ENCODE measurements around the gene NR4A2.

The NR4A2 gene

GRCh38 chr2:156327835-156328695 is 4.5 kb downstream of the NR4A2 start:
- TF ChIP-seq CTCF (conservative IDR thresholded peaks at IDR 0.05; ENCODE audit: control insufficient read depth, insufficient read depth, low read depth, low read length), result no peak
- DNase-seq (ENCODE audit: low read depth), result no peak
- no peak overlapping the region for H3K4me3 ChIP-seq (ENCODE audit: control insufficient read depth, low read depth, low read length)

GRCh38 chr2:156326526-156327095 is 5.9 kb downstream of the NR4A2 start:
- no peak for DNase-seq (ENCODE audit: low read depth)
- no peak for TF ChIP-seq CTCF (conservative IDR thresholded peaks at IDR 0.05; ENCODE audit: control insufficient read depth, insufficient read depth, low read depth, low read length)
- no peak overlapping the region for H3K4me3 ChIP-seq (ENCODE audit: control insufficient read depth, low read depth, low read length)

GRCh38 chr2:156325688-156326525 is 6.6 kb downstream of the NR4A2 start:
- DNase-seq (ENCODE audit: low read depth), result no peak
- TF ChIP-seq CTCF (conservative IDR thresholded peaks at IDR 0.05; ENCODE audit: control insufficient read depth, insufficient read depth, low read depth, low read length), result no peak

GRCh38 chr2:156323754-156324153 is 8.8 kb downstream of the NR4A2 start:
- no peak for DNase-seq (ENCODE audit: low read depth)
- no peak overlapping the region for H3K4me3 ChIP-seq (ENCODE audit: control insufficient read depth, low read depth, low read length)
- TF ChIP-seq CTCF (conservative IDR thresholded peaks at IDR 0.05; ENCODE audit: control insufficient read depth, insufficient read depth, low read depth, low read length), result no peak

More at GRCh38 chr2:156325688-156326525, 6.6 kb downstream of the NR4A2 start:
- H3K4me3 ChIP-seq (ENCODE audit: control insufficient read depth, low read depth, low read length), result no peak overlapping the region

GRCh38 chr2:156322686-156323231 is 9.8 kb downstream of the NR4A2 start:
- TF ChIP-seq CTCF (conservative IDR thresholded peaks at IDR 0.05; ENCODE audit: control insufficient read depth, insufficient read depth, low read depth, low read length), result no peak
- H3K4me3 ChIP-seq (ENCODE audit: control insufficient read depth, low read depth, low read length), result no peak overlapping the region
- DNase-seq (ENCODE audit: low read depth), result no peak

GRCh38 chr2:156322051-156322685 is 10.4 kb downstream of the NR4A2 start:
- no peak overlapping the region for H3K4me3 ChIP-seq (ENCODE audit: control insufficient read depth, low read depth, low read length)
- no peak for DNase-seq (ENCODE audit: low read depth)
- TF ChIP-seq CTCF (conservative IDR thresholded peaks at IDR 0.05; ENCODE audit: control insufficient read depth, insufficient read depth, low read depth, low read length), result no peak
